Kidney epithelial cell (primary cell): Measurements from ENCODE around the gene DHRS12. TPM values are rescaled to one million over a fixed set of nuclear protein-coding genes. Genes with fewer than 3 reads are reported as not detected.

Experiments
- DNase-seq: peaks from one replicate; pipeline ENCODE4 v3.0.0-alpha.2; 2010; ENCODE audit warnings: low read depth
- H3K27me3 ChIP-seq: 2 replicates; pipeline ENCODE4 v1.6.0; 2011; ENCODE audit warnings: low read length; ENCODE audit not compliant: control insufficient read depth, insufficient read depth
- H3K36me3 ChIP-seq: 2 replicates; pipeline ENCODE4 v1.5.1; 2011; ENCODE audit warnings: low read length; ENCODE audit not compliant: control insufficient read depth, insufficient read depth
- H3K4me3 ChIP-seq: 2 replicates; pipeline ENCODE4 v1.5.1; 2011; ENCODE audit warnings: low read depth, mild to moderate bottlenecking, control low read depth, low read length
- CTCF ChIP-seq: IDR thresholded peaks from 2 replicates; pipeline ENCODE4 v1.5.1; 2011; ENCODE audit warnings: mild to moderate bottlenecking, moderate library complexity, low read length, control low read depth, inconsistent platforms; ENCODE audit not compliant: insufficient read depth, poor library complexity, severe bottlenecking
- total RNA-seq: library from RNA; depleted of rRNA; stranded (reverse); fragments of >200 nt; gene quantifications from 2 replicates; pipeline ENCODE4 v1.2.3, GENCODE V29; 2015

The DHRS12 gene
- total RNA-seq, 1 donor from 2014 or later, result 11.7 TPM

- Histone ChIP-seq H3K27me3 (no peaks in the 10 kb centered on the region), H3K36me3 (peaks cover 2% of the 10 kb centered on the region), H3K4me3 (no peak overlapping the region)
- TF ChIP-seq CTCF, result no peak
- no peak for DNase-seq
These were observed 34.4 kb downstream of the DHRS12 start for GRCh38 chr13:51769455-51770127.

DNA sequence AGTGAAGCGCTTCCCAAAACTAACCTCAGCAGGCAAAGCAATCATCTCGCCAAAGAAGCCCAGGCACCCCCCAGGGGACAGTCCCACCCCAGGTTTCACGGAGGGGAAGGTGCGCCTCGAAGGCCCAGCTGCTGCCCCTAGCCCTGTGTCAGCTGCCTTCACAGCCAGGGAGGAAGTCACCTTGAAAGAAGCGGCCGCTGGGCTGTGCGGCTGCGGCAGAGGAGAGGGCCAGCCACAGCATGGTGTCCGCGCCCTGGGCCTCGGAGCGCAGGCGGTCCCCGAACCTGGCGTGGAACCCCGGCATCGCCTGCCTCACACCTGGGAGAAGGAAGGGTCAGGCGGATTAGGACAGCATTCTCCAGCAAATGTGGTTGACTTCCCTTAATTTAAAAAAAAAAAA, 35.0 kb downstream of the DHRS12 start:
- no peak for TF ChIP-seq CTCF

DNA sequence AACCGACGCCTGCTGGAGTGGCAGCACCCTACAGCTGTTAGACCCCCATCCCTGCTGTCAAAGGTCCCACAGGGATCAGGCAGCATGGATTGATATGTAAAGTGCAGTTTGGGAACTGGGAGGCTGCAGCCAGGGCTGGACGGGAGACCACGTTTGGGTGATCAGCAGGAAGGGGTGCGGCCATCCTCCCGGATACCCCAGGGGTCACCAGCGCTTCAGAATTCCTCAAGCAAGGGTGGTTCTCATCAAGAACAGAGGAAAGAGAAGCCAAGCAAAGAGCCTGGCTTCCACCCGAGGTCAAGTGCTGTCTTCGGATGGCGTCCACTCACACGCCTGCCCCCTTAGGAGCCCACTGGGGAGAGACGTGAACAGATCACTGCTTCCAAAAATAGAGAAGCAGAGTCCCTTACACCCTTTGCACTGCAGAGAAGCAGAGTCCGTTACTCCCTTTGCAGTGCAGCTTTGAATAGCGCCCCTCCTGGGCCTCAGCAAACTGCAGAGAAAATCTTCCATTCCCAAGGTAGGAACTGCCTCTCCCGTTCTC, 35.5 kb downstream of the DHRS12 start:
- H3K36me3 ChIP-seq, result peaks cover 2% of the 10 kb centered on the region
- H3K4me3 ChIP-seq, result no peak overlapping the region
- DNase-seq, result no peak
- no peaks in the 10 kb centered on the region for H3K27me3 ChIP-seq
- no peak for TF ChIP-seq CTCF

More for the DNA sequence above, 35.0 kb downstream of the DHRS12 start:
- Histone ChIP-seq H3K27me3 (no peaks in the 10 kb centered on the region), H3K36me3 (peaks cover 2% of the 10 kb centered on the region), H3K4me3 (no peak overlapping the region)
- DNase-seq, result no peak

DNA sequence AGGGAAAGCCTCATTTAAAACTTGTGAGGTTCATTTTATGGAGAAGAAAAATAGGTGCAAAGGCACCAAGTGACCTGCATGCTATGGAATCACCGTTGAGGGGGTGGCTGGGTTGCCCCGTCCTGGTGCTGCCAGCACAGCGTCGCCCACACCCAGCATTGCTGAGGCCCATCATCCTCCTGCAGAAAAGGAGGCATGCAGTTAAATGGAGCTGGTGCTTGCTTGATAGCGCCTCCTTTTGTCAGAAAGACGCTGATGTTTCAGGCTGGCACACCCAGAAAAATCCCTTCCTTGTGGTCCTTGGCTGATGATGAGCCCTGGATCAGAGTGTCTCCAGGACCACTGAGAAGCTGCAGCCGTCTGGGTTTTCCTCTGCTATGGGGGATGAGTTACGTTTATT, 36.9 kb downstream of the DHRS12 start:
- Histone ChIP-seq H3K27me3 (no peaks in the 10 kb centered on the region), H3K36me3 (peaks cover 2% of the 10 kb centered on the region), H3K4me3 (no peak overlapping the region)
- DNase-seq, result no peak
- TF ChIP-seq CTCF, result no peak

DNA sequence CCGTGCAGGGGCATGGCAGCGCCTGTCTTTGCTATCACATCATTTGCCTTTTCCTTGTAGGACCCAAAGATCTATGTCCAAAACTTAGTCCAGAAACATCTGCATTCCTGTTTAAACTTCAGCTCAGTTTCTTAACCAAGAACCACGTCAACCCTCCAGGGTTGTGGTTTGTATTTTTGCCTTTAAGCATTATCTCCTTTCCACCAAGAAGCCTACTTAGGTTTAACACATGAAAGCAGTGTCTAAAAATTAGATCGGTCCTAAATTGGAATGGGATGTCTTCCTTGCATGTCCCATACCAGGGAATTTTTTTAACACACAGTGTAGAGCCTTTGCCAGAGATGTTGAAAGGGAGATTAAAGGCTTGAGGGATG, 38.8 kb downstream of the DHRS12 start:
- peaks cover 2% of the 10 kb centered on the region for H3K36me3 ChIP-seq
- H3K27me3 ChIP-seq, result no peaks in the 10 kb centered on the region
- TF ChIP-seq CTCF, result no peak
- no peak for DNase-seq
- no peak overlapping the region for H3K4me3 ChIP-seq
